HepG2 (cell line): ENCODE data around the gene EED. TPM values are rescaled to one million over a fixed set of nuclear protein-coding genes. Genes with fewer than 3 reads are reported as not detected.

ENCODE experiments used
- ARID5B ChIP-seq: IDR thresholded peaks from 2 replicates; pipeline ENCODE4 v1.4.0; 2020; ENCODE audit warnings: mild to moderate bottlenecking, missing genetic modification reagents
- ATF5 ChIP-seq: sonication (generic); formaldehyde crosslinking; IDR thresholded peaks from 2 replicates; pipeline ENCODE4 v1.4.0; 2020; ENCODE audit warnings: mild to moderate bottlenecking, low read depth, missing genetic modification reagents
- BCLAF1 ChIP-seq: fragments of 450-650 bp; IDR thresholded peaks from 2 replicates; pipeline ENCODE4 v1.6.1; 2017; ENCODE audit warnings: mild to moderate bottlenecking
- GABPB1 ChIP-seq: IDR thresholded peaks from 2 replicates; pipeline ENCODE4 v1.6.1; 2016; ENCODE audit warnings: mild to moderate bottlenecking, missing genetic modification reagents, moderate library complexity, missing compliant biosample characterization
- PPARG ChIP-seq: conservative IDR thresholded peaks from 2 replicates; pipeline ENCODE4 v1.6.1; 2016; ENCODE audit warnings: missing biosample characterization, missing genetic modification reagents
- SMAD9 ChIP-seq: sonication (generic); formaldehyde crosslinking; IDR thresholded peaks from 2 replicates; pipeline ENCODE4 v1.5.1; 2020; ENCODE audit warnings: mild to moderate bottlenecking, missing genetic modification reagents
- SOX6 ChIP-seq, 2 experiments: fragments of 450-650 bp in 1 of 2; sonication (generic) in 1 of 2; formaldehyde crosslinking in 1 of 2; IDR thresholded peaks; 2 replicates each; pipeline versions ENCODE4 v1.4.0 to v1.6.1; 2017 to 2020; ENCODE audit warnings: antibody characterized with exemption in 1 of 2, mild to moderate bottlenecking in 1 of 2, missing genetic modification reagents in 1 of 2
- STAG1 ChIP-seq: sonication (generic); formaldehyde crosslinking; IDR thresholded peaks from 2 replicates; pipeline ENCODE4 v1.4.0; 2020; ENCODE audit warnings: missing genetic modification reagents
- TERF1 ChIP-seq: sonication (generic); formaldehyde crosslinking; IDR thresholded peaks from 2 replicates; pipeline ENCODE4 v1.8.0; 2022; ENCODE audit warnings: mild to moderate bottlenecking, missing genetic modification reagents, moderate library complexity
- ZBTB21 ChIP-seq: sonication (generic); formaldehyde crosslinking; IDR thresholded peaks from 2 replicates; pipeline ENCODE4 v1.4.0; 2020; ENCODE audit warnings: missing genetic modification reagents
- ZBTB39 ChIP-seq: sonication (generic); formaldehyde crosslinking; IDR thresholded peaks from 2 replicates; pipeline ENCODE4 v1.5.0; 2020; ENCODE audit warnings: missing genetic modification reagents
- ZNF20 ChIP-seq: sonication (generic); formaldehyde crosslinking; IDR thresholded peaks from 2 replicates; pipeline ENCODE4 v1.4.0; 2020; ENCODE audit warnings: mild to moderate bottlenecking, moderate library complexity, missing genetic modification reagents
- ZNF383 ChIP-seq: sonication (generic); formaldehyde crosslinking; IDR thresholded peaks from 2 replicates; pipeline ENCODE4 v1.4.0; 2020; ENCODE audit warnings: missing genetic modification reagents, mild to moderate bottlenecking, borderline replicate concordance
- ZNF558 ChIP-seq: sonication (generic); formaldehyde crosslinking; IDR thresholded peaks from 2 replicates; pipeline ENCODE4 v1.9.0; 2022; ENCODE audit warnings: mild to moderate bottlenecking, missing genetic modification reagents, borderline replicate concordance
- ZNF598 ChIP-seq: sonication (generic); formaldehyde crosslinking; IDR thresholded peaks from 2 replicates; pipeline ENCODE4 v1.5.1; 2020; ENCODE audit warnings: mild to moderate bottlenecking, missing genetic modification reagents, borderline replicate concordance
- polyA plus RNA-seq, 8 experiments: library from polyadenylated mRNA; depleted of rRNA in 3 of 8; stranded (reverse) in 7 of 8; unstranded in 1 of 8; fragments of >200 nt; fragmentation: Illumina TruSeq in 4 of 8; extraction: Trizol in 4 of 8; gene quantifications; 2 replicates each; pipeline versions ENCODE4 v1.2.1 to v1.2.3, GENCODE V29; 2011 to 2016; ENCODE audit warnings: low read depth in 4 of 8, missing spikeins in 1 of 8, mixed read lengths in 1 of 8; ENCODE audit not compliant: insufficient read depth in 1 of 8
- total RNA-seq, 5 experiments: library from RNA; depleted of rRNA; stranded (reverse); fragments of >200 nt; fragmentation: Illumina TruSeq; extraction: Trizol; gene quantifications; 2 replicates each; pipeline ENCODE4 v1.2.3, GENCODE V29; 2016; ENCODE audit warnings: low read depth in 1 of 5

The EED gene
- total and polyA plus RNA-seq, 2 of the 13 experiments (the other 11 are each of a cell fraction or from before 2014, with no cell fraction given), result 11.0 to 28.4 TPM

GRCh38 chr11:86244522-86245368 lies at the start of gene EED (continued):
- TF ChIP-seq ZBTB39 (0 out of 2 replicates have a peak, but pooled peaks have one; percentile 2), SMAD9 (CRISPR knock-in tag) (peak; percentile 20; the same call in 1 of the 2 replicates), STAG1 (0 out of 2 replicates have a peak, but pooled peaks have one; percentile 1), ATF5 (CRISPR knock-in tag) (no peak), GABPB1 (CRISPR knock-in tag) (peak; percentile 90), ARID5B (CRISPR knock-in tag) (0 out of 2 replicates have a peak, but pooled peaks have one; percentile 7), ZBTB21 (CRISPR knock-in tag) (0 out of 2 replicates have a peak, but pooled peaks have one; percentile 48), ZNF558 (CRISPR knock-in tag) (peak; percentile 90; the same call in 1 of the 2 replicates), ZNF383 (CRISPR knock-in tag) (no peak), ZNF598 (0 out of 2 replicates have a peak, but pooled peaks have one; percentile 66), ZNF20 (CRISPR knock-in tag) (no peak), TERF1 (CRISPR knock-in tag) (no peak), PPARG (CRISPR knock-in tag) (no peak; the same call in 1 of the 2 replicates), BCLAF1 (no peak), SOX6 (IDR thresholded peaks at IDR 0.05) (no peak), SOX6 (CRISPR knock-in tag; IDR thresholded peaks at IDR 0.05) (peak; percentile 49; the same call in 1 of the 2 replicates)
